GM12891 (cell line): Measurements from ENCODE around the gene RARRES1.

Experiments
- PAX5 ChIP-seq: IDR thresholded peaks from 2 replicates; pipeline ENCODE4 v1.6.1; 2011; ENCODE audit warnings: low read length, moderate library complexity, mild to moderate bottlenecking; ENCODE audit not compliant: insufficient read depth, severe bottlenecking
- POLR2A ChIP-seq: IDR thresholded peaks from 2 replicates; pipeline ENCODE4 v1.6.1; 2011; ENCODE audit warnings: low read depth, low read length, control low read depth
- POLR2AphosphoS5 ChIP-seq: IDR thresholded peaks from 2 replicates; pipeline ENCODE4 v1.6.1; 2011; ENCODE audit warnings: low read depth, low read length, control low read depth
- POU2F2 ChIP-seq: IDR thresholded peaks from 2 replicates; pipeline ENCODE4 v1.6.1; 2011; ENCODE audit warnings: low read depth, mild to moderate bottlenecking, control low read depth, low read length, moderate library complexity
- SPI1 ChIP-seq: IDR thresholded peaks from 2 replicates; pipeline ENCODE4 v1.6.1; 2011; ENCODE audit warnings: low read depth, low read length, control low read depth
- TAF1 ChIP-seq: IDR thresholded peaks from 2 replicates; pipeline ENCODE4 v1.6.1; 2011; ENCODE audit warnings: low read depth, low read length, control low read depth

DNA sequence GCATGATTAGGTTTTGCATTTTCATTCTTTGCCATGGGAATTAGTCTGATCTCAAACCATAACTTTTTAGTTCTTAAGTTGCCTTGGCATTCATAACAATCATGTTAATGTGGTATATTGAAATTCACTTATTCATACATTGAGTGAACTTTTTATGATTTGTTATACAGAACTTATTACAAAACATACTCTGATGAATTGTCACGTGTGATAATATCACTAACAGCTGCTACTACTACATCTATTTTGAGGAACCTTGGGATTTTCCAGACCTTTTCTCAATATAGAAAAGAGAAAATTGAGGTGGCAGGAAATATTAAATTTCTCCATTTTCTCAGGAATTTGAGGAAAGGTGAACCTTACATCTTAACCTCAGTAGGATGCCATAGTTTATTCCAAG, 69.0 kb downstream of the RARRES1 start:
- no peak for TF ChIP-seq POLR2AphosphoS5
- no peak for TF ChIP-seq POLR2A
- no peak for TF ChIP-seq TAF1
- TF ChIP-seq SPI1: no peak
- no peak for TF ChIP-seq PAX5
- no peak for TF ChIP-seq POU2F2
